HG02642 (cell line): ENCODE data around the gene FABP6.
A peak's percentile ranks its signal among the peaks of the same experiment; 100 is the strongest.

Experiments
- ATAC-seq: cut with Tn5 transposase; IDR thresholded peaks from one replicate; pipeline ENCODE4 v1.9.1; 2021; ENCODE audit warnings: mild to moderate bottlenecking; ENCODE audit not compliant: unreplicated experiment, poor library complexity

Gene FABP6

DNA sequence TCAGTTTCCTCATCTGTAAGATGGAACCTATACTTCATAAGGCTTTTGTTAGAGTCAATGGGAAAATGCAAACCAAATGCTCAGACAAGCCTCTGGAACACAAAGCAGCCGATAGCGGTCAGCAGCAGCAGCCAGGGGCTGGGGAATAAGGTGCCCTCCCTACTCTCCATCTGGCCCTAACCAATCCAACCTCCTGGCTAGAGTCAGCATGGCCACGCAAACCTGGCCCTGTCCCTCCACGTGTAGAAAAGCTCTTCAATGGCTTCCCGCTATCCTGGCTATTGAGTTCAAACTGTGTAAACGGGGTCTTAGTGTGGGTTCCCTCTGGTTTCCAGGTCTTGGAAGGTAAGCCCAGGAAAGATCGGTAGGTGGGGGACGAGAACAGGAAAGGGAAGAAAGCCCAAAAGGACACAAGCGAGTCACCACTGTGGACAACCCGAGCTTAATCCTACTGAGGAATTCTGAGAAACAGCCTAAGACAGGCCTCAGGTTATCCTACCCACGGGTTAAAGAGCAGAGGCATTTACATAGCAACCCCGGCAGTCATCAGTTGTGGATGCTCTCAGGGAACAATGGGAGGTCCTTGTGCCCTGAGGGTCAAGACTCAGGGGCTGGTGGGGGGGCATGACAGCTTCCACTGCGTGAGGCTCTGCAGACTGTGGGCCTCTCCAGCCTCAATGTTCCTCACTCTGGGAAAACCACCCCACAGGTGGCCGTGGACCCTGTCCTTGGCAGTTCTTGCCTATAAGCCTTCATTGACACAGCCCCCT lies 30.9 kb downstream of the FABP6 start:
- no peak for ATAC-seq

DNA sequence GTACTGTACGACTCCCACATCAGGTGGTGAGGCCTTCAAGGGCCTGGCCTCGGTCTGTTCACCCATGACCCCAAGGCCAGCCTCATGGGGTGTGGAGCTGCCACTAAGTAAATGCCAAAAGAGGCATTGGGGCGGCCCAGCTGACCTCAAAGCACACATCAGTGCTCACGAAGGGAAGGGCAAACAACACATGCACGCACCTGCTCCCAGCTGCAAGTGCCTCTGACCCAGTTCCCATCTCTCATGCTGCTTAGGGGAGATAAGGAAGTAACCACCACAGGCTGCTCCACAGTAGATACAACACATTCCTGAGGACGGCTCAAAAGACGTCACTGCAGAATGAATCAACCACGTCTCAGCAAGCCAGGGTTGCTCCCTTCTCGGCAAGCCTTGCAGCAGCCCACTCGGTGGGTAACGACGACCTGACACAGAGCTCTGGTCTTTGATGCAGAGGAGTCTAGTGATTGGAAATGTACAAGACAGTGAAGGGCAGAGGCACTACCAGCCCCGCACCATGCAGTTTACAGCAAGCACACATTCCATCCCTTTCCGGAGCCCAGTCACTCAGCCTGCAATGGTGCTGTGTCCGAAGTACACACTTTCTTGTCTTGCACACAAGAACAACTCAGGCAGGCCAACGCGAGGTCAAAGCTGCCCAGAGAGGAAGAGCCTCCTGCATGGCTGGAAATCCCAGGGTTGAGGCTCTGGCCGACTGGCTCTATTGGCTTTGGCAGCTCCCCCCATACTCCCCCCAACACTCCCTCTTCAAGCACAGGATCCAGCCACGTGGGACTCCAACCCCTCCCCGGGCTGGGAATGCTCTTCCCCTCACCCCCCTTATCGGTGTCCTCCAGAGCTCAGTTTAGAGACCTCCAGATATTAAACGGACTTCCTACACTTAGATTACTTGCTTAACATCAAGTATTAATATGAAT lies 31.8 kb downstream of the FABP6 start:
- peak; percentile 67 for ATAC-seq

DNA sequence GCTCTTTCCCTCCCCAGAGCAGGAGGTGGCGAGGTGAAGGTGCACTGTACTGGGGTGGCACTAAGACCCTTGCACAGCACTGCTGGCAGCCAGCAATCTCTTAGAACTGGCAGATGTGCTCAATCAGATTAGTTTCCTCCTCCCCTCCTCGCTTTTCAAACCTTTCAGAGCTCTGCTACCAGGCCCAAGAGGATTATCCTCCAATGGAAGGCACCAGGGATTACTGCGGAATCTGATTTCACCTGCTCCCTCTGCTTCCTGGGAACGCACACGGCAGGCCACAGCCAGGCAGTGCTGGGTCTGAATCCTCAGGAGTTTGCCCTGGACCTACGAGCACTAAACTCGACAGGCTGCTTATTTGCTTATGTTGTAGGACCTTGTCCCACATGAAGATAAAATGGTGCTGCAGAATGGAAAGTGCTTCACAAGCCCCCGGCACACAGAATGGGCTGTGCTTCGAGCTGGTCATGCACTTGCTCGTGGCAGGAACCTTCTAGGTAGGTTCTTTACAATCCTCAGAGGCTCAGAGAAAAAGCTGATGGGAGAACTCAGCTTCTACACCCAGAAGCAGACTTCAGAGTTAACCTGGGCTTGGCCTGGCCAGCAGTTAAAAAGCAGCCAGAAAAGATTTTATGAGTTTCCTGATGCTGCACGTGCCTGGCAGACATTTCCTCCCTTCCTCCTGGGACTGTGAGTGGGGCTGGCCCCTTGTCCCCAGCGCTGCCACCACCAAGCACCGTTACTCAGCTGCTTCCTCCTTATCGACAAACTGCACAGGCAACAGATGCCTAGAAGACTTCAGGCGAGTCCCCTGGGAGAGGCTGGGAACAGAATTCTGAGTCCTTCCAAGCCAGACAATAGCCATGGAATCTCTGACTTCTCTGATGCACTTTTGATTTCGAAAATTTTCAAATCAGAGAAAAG lies 33.1 kb downstream of the FABP6 start:
- peak; percentile 41 for ATAC-seq

DNA sequence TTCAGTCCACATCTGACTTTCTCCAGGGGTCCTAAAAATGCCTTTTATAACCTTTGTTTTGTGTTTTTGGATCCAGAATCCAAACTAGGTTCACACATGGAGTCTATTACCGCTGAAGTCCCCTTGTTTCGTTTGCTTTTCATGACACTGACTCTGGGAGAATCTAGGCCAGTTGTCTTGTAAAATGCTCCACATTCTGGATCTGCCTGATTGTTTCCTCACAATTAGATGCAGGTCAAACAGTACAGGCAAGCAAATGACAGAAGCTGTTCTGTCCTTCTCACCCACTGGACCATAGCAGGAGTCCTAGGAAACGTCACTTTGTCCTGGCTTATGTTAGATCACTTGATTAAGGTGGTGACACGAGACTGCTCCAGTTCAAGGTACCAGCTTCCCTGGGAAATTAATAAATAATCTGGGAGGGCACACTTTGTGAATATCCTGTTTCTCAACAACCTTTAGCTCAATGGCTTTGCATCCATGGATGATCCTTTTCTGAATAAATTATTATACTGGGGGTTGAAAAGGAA lies 34.1 kb downstream of the FABP6 start:
- no peak for ATAC-seq

DNA sequence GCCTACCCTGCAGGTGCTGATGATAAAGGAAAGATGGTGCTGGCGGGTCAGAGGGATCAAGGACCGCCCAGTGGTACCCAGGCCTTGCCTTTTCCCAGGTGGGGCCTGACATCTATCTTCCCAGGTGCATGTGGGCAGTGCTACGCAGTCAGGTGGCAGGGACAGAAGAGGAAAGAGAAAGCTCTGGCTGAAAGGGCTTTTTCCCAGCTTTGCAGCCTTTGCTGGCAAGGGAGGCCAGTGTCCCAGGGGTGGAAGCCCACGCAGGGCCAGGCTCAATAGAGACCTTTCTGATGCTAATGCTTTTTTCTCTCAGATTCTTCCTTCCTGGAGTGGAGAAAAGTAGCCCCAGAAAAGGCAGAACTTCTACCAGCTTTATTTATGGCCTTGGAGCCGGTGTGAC lies 36.7 kb downstream of the FABP6 start:
- no peak for ATAC-seq

DNA sequence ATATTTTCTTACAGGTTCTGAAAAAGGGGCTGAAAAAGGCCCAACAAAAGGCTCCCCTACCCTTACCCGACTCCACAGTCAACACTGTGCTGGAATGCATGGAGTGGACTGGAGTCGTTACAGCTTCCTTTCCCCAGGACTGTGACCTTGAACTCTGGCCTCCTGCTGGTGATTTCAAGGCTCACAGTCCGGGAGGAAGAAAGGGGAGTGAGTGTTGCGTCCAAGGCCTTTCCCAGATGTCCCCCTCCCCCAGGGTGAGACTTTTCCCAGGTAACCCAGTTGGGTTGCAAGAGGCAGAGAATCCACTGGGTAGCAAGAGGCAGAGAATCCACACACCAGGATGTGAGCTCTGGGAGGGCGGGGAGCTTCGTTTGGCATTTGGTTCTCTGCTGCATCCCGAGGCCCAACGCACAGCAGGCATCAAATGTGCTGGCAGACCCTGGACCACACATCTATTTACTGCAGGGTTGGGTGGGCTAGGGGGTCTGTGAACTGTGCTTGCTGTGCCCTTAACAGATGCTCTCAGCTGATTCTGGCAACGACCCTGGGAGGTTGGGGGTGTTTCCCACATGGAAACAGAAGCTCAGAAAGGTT lies 37.5 kb downstream of the FABP6 start:
- no peak for ATAC-seq

DNA sequence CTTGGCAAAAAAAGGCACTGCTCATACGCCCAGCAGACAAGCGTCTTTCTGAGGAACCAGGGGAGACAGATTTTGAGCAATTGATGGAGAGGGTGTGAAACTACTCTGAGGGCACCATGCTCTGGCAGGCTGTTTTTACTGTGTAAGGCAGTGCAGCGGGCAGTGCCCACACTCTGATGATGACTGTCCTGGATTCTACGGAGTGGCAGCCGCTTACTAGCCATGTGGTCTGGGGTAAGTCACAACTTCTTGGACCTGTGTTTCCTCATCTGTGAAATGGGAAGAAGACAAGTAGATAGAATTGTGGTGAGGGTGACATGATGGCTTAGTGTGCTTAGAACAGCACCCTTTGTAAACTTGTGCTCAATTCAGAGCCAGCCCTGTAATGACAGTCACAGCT lies 38.8 kb downstream of the FABP6 start:
- ATAC-seq, result no peak

DNA sequence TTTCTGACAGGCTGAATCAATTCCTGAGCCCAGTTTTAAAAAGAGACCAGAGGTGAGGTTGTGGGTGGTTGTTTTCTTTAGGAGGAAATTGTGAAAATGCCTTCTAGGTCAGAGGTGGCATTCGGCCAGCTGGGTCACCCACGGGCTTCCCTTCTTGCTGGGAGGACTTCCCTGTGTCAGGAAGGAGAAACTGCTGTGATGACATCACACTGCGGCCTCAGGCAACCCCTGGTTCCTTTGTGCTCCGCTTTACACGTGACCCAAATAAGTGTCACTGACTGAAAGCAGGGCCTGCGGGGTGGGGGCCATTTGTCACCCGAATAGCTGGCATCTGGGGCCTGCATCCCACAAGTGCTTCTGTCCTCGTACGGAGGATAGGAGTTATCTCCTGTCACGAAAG lies 39.7 kb downstream of the FABP6 start:
- ATAC-seq, result no peak

DNA sequence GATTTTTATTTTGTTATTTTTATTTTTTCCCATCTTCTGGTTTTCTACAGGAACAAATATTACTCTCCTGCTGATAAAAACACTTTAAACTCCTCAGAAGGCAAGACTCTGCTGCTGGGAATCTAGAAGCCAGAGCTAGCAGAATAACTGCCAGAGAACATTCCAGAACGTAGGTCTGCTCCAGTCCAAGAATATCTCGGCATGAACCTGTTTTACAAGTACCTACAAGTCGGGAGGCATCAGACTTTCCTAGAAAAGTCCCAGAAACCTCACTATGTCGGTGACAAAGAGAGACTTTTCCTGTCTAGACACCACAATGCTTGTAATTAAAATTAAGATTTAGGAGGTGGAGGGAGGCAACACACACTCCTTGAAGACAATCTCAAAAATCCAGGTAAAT lies 41.4 kb downstream of the FABP6 start:
- ATAC-seq, result no peak

DNA sequence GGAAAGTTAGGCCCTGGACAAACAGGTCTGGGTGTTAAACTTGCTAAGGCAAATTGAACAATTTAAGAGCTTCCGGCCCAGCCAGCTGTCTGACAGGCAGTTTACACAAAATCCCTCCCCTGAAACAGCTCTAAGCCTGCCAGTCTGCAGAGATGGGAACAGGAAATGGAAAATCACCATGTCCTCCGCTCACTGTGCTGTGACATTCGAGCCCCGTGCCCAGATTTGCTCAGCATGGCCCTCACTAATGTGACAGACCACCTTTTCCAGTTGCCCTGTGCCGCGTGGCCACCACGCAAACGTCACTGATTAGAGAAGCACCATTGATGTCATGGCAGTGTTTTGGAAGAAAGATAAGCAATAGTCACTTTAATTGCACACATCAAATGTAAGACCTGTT lies 42.1 kb downstream of the FABP6 start:
- peak; percentile 56 for ATAC-seq

DNA sequence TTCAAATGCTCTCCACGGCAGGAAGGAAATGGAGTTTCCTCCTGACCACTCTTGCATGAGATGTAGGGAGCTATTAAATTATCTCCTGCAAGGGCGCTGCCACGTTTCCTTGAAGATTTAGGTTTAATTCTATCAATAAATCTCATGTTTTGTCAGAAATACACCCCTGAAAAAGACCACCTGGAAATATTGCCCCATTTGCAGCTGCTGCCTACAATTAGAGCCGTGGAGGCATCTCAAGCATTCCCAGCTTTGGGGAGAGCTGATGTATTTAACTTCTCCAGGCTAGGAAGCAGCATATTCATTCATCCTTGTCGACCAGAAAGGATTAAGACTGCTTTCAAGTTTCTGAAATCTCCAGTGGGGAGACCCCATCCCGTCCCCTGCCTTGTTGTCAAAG lies 42.5 kb downstream of the FABP6 start:
- ATAC-seq, result peak; percentile 12

DNA sequence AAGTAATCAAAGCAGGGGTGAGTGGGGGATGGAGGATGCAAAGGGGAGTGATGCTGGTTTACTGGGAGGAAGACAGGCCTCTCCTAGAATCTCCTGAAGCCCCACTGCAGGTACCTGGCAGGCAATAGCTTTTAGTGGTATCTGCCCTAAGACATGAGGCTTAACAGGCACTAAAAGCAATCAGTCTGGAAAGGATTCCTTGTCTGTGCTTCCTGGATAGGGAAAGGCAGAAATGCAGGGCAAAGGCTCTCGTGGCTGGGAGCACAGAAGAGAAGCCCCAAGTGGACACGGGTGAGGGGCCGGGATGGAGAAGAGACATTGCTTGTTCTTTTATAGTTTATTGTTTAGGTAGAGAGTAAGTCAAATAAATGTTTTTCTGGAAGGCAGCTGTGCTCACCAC lies 43.0 kb downstream of the FABP6 start:
- no peak for ATAC-seq

DNA sequence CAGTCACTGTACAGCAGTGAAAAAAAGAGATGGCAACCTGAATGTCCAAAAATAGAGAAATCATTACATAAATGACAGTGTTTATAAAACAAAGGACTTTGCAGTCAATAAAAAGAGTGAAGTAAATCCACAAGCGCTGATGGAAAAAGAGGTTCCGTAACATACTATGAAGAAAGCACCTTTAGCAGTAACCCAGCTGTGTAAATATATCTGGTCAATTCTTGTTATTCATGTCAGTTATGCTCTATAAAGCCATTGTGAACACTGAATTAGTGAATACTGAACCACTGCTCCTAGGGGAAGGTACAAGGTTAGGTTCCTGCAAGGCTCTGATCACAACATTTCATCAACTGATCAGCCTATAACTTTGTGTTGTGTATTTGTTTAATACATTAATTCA lies 43.6 kb downstream of the FABP6 start:
- no peak for ATAC-seq

DNA sequence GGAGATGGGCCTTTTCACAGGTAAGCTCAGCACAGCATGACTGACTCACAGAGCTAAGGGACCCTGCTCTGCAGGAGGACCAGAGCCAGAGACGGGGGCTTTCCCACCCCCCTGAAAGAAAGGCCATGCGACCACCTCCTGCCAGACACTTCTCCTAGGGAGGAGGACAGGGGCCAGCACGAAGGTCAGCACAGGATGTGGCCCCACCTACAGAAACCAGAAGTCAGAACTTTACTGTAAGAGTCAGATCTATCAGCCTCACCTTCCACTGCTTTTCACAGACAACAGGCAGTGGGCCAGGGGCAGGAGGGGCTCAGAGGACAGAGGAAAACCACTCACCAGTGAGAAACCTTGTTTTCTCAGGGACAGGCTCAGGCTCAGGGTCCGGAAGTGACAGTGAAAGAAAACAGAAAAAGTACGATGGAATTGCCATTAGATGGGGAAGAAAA lies 45.2 kb downstream of the FABP6 start:
- ATAC-seq, result no peak

DNA sequence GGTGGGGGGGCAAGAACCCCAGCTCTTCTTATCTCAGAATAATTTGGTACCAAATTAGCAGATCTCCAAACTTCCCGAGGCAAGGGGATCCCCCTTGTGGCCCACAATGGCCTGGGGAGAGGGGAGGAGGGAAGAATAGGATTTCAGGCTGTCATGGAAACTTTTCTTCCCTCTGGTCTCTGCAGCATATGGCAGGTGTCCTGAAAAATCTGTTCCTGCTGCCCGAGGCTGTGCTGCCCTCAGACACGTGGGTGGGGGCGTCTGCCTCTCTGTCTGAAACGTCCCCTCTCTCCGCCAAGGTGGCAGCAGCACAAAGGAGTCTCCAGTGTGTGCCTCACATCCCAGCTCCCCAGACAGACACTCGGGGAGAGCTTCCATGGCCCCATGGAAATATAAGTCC lies 49.0 kb downstream of the FABP6 start:
- ATAC-seq, result no peak

DNA sequence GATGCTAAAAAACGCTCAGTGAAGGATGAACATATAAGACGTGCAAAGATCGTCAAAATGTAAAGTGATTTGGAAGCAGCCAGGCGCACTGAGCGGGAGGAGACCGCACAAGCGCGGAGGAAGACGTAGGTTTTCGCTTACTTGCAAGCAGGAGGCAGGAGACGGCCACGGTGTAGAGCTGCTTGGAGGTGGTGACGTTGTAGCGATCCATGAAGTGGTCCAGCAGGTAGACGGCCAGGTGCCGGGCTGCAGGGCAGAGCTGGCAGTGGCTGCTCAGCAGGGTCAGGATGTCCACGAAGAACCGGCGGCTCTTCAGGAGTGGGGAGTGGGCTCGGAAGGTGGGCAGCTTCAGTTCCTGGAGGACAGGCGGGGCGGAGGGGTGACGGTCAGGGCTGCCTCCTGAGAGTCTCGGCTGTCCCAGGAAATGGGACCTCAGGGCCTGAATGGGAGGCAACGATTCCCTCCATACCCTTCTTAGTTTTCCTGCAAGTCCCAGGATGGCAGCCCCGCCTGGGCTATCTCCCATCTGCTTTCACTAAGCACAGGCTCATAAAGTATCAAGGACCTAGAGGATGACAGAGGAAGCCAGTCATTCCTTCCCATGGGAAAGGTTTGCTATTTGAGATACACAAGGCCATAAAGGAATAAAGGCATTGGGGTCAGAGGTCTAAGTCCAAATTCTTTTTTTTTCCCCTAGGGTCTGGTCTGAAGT lies 51.2 kb downstream of the FABP6 start:
- ATAC-seq, result no peak

DNA sequence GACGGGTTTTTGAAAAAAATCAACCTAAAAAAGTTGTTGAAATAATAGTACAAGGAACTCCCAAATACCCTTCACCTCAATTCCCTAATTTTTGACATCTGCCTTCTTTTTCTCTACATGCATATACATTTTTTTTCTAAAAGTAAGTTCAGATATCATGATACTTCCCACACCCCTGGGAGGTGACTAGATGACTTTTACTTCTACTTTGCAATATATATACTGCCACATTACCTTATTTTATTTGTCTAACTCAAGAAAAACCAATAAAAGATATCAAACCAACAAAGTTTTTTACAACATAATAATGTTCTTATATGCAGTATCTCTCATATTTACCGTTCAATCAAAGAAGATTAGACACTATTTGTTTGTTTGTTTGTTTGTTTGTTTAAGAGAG lies 52.0 kb downstream of the FABP6 start:
- no peak for ATAC-seq

DNA sequence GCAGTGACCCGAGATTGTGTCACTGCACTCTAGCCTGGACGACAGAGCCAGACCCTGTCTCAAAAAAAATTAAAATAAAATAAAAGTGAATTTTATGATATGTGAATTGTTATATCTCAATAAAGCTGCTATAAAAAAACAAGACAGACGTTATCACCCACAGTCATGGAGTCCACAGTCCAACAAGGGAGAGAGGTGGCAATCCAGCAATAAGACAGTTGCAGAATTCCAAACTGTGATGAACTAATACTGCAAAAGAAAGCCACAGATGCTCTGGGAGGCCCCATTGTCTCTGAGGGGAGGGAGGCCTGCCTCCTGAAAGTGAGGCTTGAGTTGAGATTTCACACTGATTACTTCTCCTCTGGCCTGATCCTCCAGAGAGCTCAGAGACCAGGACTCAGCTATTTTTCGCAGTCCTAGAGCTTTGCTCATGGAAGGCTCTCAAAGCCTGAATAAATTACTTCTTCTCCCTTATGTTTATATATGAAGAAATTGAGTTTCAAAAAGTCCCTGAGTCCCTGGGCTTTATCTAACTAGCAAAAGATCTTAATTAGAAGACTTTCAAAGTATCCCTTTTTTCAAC lies 55.1 kb downstream of the FABP6 start:
- ATAC-seq, result no peak

DNA sequence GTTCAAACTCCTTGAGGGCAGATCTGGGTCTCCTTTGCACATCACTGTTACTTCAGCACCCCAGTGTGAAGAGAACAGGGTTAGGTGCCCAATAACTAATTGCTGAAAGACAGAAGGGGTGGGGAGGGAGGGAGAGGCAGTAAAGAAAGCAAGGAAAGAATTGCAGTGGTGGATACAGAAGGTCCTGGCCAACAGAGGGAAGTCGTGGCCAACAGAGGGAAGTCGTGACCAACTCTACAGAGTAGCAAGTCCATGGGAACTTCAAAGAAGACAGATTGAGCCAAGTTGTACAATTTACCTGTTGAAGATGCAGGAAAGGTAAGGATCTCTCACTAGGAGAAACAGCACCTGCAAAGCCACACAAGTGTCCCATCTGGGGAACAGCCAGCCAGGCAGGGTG lies 56.0 kb downstream of the FABP6 start:
- ATAC-seq, result no peak
